ENCODE data around the gene RPL23. TPM values are rescaled to one million over a fixed set of nuclear protein-coding genes. Genes with fewer than 3 reads are reported as not detected.

Gene RPL23
- total RNA-seq, 4 donors from 2014 or later: 1,475 to 2,290 (median 1,639) TPM

- intact Hi-C loops (cut with DNase I; ENCODE audit: low total_unique reads): no loop called here
- no peak overlapping the region for H3K4me3 ChIP-seq (ENCODE audit: low read depth, poor library complexity, severe bottlenecking)
- no peak for DNase-seq (ENCODE audit: low spot score in 2 of 2)
- no peak for TF ChIP-seq POLR2A (IDR thresholded peaks at IDR 0.05)
- no peak for TF ChIP-seq CTCF (IDR thresholded peaks at IDR 0.05)
- 69 to 74% methylated on average over 2 of the region's 2 CpGs for WGBS, 2 donors
Observed at GRCh38 chr17:38882870-38883269, 29.3 kb upstream of the RPL23 start.

GRCh38 chr17:38881600-38882191 is 28.2 kb upstream of the RPL23 start:
- no peak for TF ChIP-seq CTCF (IDR thresholded peaks at IDR 0.05)
- TF ChIP-seq POLR2A (IDR thresholded peaks at IDR 0.05): no peak
- intact Hi-C loops (cut with DNase I; ENCODE audit: low total_unique reads): no loop called here
- 23 to 35% methylated on average over 7 to 8 of the region's 8 CpGs for WGBS, 2 donors
- H3K4me3 ChIP-seq (ENCODE audit: low read depth, poor library complexity, severe bottlenecking): no peak overlapping the region
- peak; percentile 60 to 94 for DNase-seq (ENCODE audit: low spot score in 2 of 2)

DNA sequence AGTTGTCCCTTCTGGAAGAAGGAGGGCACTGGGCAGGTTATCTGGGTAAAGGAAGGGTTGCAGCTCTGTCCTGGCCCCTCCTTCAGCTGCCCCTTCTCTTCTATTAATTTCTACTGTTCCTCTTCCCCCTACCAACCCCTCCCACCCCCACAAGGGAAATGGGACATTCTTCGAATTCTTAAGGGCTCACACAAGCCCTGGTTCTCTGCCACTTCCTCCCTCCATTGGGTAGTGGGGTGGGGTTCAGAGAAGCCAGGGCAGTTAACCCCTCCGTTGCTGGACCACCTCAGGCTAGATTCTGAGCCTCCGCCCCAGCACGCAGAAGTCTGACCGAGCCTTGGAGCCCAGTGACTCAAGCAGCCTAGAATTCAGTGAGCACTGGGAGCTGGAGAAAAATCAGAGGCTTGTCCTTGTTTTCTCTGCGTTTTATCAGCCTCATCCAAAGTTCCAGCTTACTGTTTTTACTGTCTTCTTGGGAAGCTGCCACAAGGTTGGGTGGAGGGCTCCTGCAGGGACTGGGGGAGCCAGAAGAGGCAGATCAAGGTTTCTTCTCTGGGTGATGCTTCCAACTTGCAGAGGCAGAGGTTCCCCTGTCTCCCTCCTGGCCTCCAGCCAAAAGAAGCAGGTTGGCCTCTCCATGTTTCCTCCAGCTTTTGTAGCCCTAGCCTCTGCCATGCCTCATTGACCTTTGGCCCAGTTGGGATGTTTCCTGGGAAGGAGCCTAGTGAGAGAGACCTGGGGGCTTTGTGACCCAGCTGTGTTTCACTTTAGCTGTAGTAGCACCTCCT is 26.6 kb upstream of the RPL23 start:
- H3K4me3 ChIP-seq (ENCODE audit: low read depth, poor library complexity, severe bottlenecking): no peak overlapping the region
- no peak for TF ChIP-seq CTCF (IDR thresholded peaks at IDR 0.05)
- TF ChIP-seq POLR2A (IDR thresholded peaks at IDR 0.05): no peak
- DNase-seq (ENCODE audit: low spot score in 2 of 2): no peak
- WGBS, 2 donors: 10 to 14% methylated on average over 6 of the region's 6 CpGs
- intact Hi-C loops (cut with DNase I; ENCODE audit: low total_unique reads): no loop called here

DNA sequence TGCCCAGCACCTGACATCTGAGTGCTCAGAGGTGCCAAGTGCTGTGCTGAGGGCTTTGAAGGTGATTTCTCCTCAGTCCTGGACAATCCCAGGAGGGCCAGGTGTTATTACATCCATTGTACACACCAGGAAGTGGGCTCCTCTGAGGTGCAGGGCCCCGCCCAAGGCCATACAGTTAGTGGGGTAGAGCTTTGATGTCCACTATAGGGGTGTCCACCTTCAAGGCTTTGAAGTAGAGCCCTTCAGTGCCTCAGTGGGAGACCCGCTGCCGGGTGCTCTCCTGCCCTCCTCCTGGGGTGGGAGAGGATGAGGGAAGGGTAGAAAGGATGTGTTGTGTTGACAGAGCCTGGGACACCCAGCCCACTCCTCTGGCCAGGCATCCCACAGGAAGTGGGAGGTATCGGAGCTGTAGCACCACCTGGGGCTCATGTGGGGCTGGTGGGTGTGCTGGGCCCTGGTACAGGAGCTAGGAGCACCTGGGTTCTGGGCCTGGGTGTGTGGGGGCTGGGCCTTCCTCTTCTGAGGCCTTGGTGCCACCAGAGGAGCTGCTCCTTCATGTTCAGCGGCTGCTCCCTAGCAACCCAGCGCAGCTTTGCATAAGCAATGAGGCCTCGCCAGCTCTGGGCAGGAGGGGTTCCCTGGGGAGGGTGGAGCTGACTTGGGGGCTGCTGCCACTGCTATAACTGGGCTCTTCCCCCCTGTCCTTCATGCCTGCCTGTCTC is 23.8 kb upstream of the RPL23 start:
- TF ChIP-seq POLR2A (IDR thresholded peaks at IDR 0.05) (no peak), CTCF (IDR thresholded peaks at IDR 0.05) (no peak)
- DNase-seq (ENCODE audit: low spot score in 2 of 2): no peak
- intact Hi-C loops (cut with DNase I; ENCODE audit: low total_unique reads): no loop called here
- H3K4me3 ChIP-seq (ENCODE audit: low read depth, poor library complexity, severe bottlenecking): no peak overlapping the region
- WGBS, 2 donors: 39 to 58% methylated on average over 6 of the region's 7 CpGs

DNA sequence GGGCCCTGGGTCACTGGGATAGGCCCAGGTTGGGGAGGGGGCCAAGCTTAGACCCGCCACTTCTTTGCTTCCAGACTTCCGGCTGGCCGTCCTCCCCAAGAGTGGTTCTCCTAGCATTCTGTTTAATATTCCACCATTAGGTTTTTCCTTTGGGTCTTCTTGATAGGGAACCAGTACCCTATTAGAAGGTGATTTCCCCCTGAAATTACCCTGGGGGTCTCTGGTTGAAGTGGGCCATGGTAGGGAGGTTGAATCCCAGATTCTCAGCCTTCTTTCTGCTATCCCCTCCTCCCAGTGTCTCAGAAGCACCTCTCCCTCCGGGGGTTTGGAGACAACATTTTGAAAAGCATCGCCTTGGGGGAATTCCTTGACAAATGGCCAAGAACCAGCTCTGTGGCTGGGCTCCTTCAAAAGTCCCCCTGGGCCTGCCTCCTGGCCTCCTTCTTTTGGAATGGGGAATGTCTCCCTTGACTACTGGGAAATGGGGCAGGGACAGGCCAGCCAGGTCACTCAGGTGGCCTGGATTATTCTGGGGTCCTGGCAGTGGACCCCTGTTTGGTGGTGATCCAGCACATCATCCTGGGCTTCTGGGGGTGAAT is 22.1 kb upstream of the RPL23 start:
- intact Hi-C loops (cut with DNase I; ENCODE audit: low total_unique reads): no loop called here
- no peak for DNase-seq (ENCODE audit: low spot score in 2 of 2)
- 57 to 66% methylated on average over 5 of the region's 5 CpGs for WGBS, 2 donors
- H3K4me3 ChIP-seq (ENCODE audit: low read depth, poor library complexity, severe bottlenecking): no peak overlapping the region
- no peak for TF ChIP-seq POLR2A (IDR thresholded peaks at IDR 0.05)
- no peak for TF ChIP-seq CTCF (IDR thresholded peaks at IDR 0.05)
